Stimulated activated CD8-positive, alpha-beta memory T cell treated with anti-CD3 and anti-CD28 coated beads, Interleukin-7, amount 100 ng/mL, for 24 hours (primary cell): ENCODE results near the gene RGS13.

Experiments
- DNase-seq: peaks from one replicate; pipeline ENCODE4 v3.0.0-alpha.2; 2020; ENCODE audit warnings: low read depth

The RGS13 gene

GRCh38 chr1:192626366-192627179 lies 9.4 kb upstream of the RGS13 start:
- no peak for DNase-seq

- no peak for DNase-seq
These were observed 8.0 kb upstream of the RGS13 start for GRCh38 chr1:192627901-192628300.

- DNase-seq: no peak
These were observed 7.4 kb upstream of the RGS13 start for GRCh38 chr1:192628396-192629057.

GRCh38 chr1:192629612-192630011 lies 6.3 kb upstream of the RGS13 start:
- DNase-seq: no peak

GRCh38 chr1:192630521-192631287 lies 5.2 kb upstream of the RGS13 start:
- DNase-seq: no peak

- no peak for DNase-seq
These were observed 4.2 kb upstream of the RGS13 start for GRCh38 chr1:192631749-192632148.

GRCh38 chr1:192632188-192632587 lies 3.8 kb upstream of the RGS13 start:
- DNase-seq: no peak

GRCh38 chr1:192632641-192633532 lies 3.1 kb upstream of the RGS13 start:
- DNase-seq: no peak

- no peak for DNase-seq
These were observed 2.3 kb upstream of the RGS13 start for GRCh38 chr1:192633533-192634253.

GRCh38 chr1:192635041-192635440 lies 906 bp upstream of the RGS13 start:
- no peak for DNase-seq

GRCh38 chr1:192639607-192640368 lies 3.8 kb downstream of the RGS13 start:
- DNase-seq: no peak

- DNase-seq: no peak
These were observed 16.2 kb downstream of the RGS13 start for GRCh38 chr1:192652159-192652558.

GRCh38 chr1:192654120-192654519 lies 18.2 kb downstream of the RGS13 start:
- no peak for DNase-seq

GRCh38 chr1:192654591-192655251 lies 18.8 kb downstream of the RGS13 start:
- DNase-seq: no peak

GRCh38 chr1:192657760-192658159 lies 21.8 kb downstream of the RGS13 start:
- DNase-seq: no peak

- DNase-seq: no peak
These were observed 22.3 kb downstream of the RGS13 start for GRCh38 chr1:192658255-192658654.

- no peak for DNase-seq
These were observed 24.7 kb downstream of the RGS13 start for GRCh38 chr1:192660613-192661012.

- no peak for DNase-seq
These were observed 32.5 kb downstream of the RGS13 start for GRCh38 chr1:192668409-192668983.

GRCh38 chr1:192669174-192669573 lies 33.2 kb downstream of the RGS13 start:
- no peak for DNase-seq
